ENCODE data around the gene TRMU.
A peak's percentile ranks its signal among the peaks of the same experiment; 100 is the strongest.

Gene TRMU, protein sequence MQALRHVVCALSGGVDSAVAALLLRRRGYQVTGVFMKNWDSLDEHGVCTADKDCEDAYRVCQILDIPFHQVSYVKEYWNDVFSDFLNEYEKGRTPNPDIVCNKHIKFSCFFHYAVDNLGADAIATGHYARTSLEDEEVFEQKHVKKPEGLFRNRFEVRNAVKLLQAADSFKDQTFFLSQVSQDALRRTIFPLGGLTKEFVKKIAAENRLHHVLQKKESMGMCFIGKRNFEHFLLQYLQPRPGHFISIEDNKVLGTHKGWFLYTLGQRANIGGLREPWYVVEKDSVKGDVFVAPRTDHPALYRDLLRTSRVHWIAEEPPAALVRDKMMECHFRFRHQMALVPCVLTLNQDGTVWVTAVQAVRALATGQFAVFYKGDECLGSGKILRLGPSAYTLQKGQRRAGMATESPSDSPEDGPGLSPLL

DNA sequence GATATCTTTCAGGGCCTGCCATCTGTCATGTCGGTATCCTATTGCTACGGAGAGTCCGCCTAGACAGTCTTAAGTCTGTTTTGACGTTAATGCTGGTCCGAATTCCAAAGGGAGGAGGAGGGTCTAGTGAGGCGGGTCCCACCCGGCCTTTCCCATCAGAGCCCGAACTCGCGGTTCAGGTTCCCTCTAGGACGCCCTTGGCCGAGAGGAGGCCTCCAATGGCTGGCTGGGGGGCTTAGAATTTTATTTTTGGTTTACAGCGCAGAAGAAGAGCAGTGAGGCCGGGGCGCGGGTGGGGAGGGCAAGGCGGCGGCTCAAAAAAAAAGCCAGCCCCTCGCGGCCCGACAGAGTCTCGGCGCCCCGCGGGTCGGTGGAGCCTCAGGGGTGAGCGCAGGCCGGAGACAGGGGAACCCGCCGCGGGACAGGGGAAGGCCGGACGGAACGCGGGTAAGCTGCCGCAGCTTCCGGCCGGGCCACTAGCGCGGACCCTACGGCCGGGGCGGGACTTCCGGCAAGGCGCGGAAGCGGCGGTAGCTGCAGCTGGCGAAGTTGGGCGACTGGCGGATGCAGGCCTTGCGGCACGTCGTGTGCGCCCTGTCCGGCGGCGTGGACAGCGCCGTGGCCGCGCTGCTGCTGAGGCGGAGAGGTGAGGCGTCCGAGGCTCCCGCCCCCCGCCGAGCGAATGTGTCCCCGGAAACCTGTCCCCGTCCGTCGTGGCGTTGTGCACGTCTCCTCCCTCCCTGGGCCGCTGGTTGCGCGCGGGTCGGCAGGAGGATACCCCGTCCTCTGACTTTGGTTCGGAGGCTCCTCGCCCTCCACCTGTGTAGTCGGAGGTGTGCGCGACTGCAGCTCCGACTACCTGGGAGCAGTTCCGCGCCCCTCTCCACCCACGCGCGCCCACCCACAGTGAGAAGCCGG is at the start of gene TRMU:
Gene TRMU (plus strand): TSS at position 514 of the 918 bp plus-strand sequence. CDS start 51 bp downstream, at position 565.
- FAIRE-seq (peak; percentile 64), DNase-seq (ENCODE audit: insufficient read length, low spot score) (peak; percentile 99)

DNA sequence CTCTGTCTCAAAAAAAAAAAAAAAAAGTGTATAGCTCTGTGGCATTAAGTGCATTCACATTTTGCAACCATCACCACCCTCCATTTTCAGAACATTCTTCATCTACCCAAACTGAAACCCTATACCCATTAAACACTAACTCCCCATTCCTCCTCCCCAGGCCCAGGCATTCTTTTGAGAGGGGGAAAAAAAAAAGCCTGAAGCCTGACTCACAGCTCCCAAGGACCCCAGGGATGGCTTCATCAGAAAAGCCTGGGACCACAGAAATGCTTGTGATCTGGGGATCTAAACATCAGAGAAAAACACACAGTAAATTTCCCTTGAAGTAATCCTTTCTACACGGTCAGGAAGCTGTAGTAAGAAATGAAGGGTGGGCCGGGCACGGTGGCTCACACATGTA is 49.5 kb upstream of the TRMU start:
- FAIRE-seq: no peak

DNA sequence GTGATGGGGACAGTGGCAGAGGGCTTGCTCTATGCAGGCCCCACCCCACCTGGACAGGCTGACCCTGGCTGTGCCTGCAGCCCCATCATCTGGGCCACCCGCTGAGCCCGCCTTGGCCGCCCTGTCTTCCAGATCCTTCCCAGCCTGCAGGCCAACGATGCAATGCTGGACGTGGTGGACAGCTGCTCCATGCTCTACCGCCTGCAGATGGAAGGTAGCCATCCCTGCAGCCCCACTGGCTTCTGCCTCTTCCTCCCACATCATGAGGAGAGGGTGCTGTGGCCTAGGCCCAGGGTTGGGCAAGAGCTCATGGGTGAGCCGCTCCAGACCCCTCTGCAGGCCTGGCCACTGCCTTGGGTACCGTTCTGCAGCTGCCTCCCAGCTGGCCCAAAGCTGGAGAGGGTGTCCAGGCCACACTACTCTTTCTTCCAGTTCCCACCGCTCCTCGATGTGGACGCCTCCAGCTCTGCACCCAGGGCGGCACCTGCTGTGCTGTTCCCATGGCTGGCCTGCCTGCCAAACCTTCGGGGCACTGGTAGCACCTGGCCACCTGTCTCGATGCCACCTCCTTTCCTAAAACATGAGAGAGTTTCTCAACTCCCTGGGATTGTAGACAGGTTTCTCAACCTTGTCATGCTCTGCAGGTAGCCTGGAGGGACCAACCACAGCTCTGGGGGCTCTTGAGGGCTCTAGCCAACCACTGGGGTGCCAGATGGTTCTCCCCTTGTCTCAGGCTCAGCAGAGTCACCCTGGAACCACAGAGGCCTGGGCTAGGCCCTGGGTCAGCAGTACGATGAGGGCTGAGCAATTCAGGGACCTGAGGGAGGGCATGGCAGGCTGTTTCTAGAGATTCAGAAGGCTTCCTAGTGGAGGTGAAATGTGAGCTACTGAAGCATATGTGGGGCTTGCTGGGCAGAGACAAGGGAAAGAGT is 48.3 kb upstream of the TRMU start:
- DNase-seq (ENCODE audit: insufficient read length, low spot score) (no peak), FAIRE-seq (peak; percentile 68)

More for the DNA sequence above, 49.5 kb upstream of the TRMU start:
- DNase-seq (ENCODE audit: insufficient read length, low spot score): no peak

DNA sequence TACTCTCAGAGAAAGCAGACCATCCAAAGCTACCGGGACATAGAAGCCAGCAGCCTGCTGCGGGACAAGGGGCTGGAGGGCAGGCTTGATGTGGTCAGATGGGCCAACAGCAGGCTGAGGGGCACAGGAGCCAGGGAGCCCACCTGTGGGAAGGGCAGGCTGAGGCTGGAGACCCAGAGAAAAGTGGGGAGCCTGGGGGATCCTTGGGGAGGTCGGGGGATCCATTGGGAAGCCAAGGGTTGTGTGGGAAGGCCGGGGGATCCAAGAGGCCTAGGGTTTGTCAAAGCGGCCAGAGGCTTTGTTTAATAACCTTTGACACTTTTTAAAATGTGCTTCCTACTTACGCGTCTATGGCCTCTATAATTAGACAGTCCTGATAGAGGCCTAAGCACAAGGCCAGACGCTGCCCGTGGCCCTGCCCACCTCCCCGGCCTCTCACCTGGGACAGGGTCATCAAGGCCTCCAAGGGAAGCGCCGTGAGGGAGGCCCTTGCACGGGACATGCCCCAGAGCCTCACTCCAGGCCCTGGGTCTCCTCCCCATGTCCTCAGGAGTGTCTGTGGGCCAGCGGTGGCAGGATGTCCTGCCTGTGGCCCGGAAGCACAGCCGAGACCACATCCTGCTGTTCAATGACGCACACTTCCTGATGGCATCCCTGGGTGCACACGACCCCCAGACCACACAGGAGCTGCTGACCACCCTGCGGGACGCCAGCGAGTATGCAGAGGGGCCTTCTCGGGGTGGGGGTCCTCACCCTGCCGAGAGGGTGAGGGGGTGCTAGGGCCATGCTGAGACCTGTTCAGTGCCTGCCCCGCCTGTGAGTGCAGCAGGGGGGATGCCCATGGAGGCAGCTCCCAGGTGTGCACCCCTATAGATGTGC is 47.4 kb upstream of the TRMU start:
- FAIRE-seq (peak; percentile 98), DNase-seq (ENCODE audit: insufficient read length, low spot score) (peak; percentile 93)

DNA sequence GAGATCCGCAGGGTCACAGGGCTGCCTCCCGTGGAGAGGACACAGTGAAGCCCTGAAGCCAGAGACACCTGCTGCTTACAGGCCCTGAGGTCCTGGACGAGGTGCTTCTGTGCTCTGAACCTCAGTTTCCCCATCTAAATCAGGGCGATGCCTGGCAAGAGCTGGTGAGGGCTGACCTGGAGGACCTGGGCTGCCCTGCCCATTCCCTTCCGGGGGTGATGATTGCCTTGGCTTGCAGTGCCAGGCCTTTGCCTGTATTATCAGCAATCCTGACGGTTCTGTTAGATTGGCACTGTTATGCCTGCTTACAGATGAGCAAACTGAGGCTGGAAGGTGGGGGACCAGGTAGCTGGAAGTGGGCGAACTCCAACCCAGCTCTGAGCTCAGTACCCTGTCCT is 46.7 kb upstream of the TRMU start:
- no peak for FAIRE-seq

DNA sequence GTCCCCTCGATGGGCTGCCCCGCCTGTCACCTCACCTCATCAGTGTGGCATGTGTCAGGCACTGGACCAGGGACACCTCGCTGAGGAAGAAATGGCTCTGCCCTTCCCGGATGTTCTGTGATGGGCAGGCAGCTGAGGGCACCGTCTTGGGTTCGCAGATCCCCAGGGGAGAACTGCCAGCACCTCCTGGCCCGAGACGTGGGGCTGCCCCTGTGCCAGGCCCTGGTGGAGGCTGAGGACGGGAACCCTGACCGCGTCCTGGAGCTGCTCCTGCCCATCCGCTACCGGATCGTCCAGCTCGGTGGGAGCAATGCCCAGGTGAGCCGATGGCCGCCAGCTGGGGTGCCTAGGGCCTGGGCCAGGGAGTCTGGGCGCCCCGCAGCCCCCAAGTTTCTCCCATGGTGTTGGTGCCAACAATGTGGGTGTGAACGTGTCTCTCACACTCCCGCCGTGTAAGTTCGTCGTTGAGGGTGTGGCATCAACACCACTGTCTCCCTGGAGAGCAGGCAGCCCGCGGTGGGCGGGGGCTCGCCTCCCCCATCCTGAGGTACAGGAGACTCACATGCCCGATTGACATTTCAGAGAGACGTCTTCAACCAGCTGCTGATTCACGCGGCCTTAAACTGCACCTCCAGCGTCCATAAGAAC is 46.1 kb upstream of the TRMU start:
- no peak for FAIRE-seq

More for the DNA sequence above, 46.7 kb upstream of the TRMU start:
- no peak for DNase-seq (ENCODE audit: insufficient read length, low spot score)

DNA sequence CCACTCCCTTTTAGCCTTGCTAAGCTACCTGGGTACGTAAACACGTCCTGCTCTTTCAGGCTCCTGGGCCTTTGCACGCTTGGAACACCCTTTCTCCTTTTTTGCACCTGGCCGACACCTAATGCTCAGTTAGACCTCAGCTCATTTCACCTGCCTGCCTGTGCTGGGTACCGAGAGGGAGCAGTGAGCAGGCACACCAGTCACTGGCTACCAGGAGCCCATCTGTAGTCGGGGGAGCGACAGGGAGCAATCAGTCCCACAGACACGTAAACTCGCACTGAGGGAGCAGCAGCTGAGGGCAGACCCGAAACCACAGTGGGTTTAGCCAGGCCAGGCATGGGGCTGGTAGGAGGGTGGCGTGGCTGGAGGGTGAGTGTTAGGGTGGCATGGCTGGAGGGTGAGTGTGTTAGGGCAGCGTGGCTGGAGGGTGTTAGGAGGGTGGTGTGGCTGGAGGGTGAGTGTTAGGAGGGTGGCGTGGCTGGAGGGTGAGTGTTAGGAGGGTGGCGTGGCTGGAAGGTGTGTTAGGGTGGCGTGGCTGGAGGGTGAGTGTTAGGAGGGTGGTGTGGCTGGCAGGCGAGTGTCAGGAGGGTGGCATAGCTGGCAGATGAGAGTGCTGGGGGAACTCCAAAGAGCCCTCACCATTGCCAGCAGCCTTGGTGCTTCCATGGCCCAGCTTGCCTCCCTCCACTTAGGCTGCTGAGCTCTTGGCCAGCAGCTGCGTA is 45.2 kb upstream of the TRMU start:
- FAIRE-seq (no peak), DNase-seq (ENCODE audit: insufficient read length, low spot score) (no peak)

More for the DNA sequence above, 46.1 kb upstream of the TRMU start:
- no peak for DNase-seq (ENCODE audit: insufficient read length, low spot score)

DNA sequence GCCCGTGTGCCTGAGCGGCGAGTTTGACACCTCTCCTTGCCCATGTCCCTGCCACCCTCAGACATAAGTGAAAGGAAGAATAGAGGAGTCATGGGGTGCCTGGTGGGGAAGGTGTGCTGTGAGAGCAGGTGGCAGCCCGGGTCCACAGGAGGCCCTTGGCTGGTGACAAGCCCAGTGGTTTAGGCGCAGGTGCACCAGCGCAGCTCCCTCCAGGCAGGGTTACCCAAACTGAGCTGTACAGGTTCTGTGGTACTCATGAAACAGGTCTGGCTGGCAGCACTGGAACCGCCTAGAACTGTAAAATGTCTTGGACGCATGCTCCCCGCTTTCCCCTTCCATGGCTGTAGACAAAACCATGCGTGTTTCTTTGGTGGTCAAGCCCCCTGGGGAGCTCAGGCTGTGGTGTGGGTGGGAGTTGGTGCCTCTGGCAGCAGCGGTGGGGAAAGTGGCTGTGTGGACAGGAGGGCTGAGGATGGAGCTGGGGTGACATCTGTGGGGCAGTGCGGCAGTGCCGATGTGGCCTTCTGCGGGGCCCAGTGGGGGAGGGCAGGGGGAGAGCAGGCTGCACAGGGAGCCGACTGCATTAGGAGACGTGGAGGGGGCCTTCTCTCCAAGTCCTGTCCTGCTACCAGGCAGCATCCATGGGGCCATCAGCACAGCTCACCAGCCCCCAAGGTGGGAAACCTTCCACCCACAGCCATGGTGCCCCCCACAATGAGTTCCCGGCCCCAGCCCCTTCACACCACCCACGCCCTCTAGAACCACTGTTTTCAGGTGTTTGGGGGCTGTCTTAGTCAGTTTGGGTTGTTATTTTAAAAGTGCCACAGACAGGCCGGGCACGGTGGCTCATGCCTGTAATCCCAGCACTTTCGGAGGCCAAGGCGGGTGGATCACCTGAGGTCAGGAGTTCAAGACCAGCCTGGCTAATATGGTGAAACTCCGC is 44.4 kb upstream of the TRMU start:
- no peak for DNase-seq (ENCODE audit: insufficient read length, low spot score)
- FAIRE-seq: no peak

DNA sequence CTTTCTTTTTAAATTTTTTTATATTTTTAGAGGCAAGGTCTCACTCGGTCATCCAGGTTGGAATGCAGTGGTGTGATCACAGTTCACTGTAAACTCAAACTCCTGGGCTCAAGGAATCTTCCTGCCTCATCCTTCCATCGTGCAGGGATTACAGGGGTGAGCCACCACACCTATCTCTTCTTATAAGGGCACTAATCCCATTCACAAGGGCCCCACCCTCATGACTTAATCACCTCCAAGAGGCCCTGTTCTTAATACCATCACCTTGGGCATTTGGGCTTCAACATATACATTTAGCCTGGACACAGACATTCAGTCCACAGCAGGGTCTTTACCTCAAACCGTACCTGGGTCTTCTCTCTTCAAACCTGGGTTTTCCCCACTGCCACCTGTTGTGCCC is 43.3 kb upstream of the TRMU start:
- DNase-seq (ENCODE audit: insufficient read length, low spot score): no peak
- FAIRE-seq: no peak

DNA sequence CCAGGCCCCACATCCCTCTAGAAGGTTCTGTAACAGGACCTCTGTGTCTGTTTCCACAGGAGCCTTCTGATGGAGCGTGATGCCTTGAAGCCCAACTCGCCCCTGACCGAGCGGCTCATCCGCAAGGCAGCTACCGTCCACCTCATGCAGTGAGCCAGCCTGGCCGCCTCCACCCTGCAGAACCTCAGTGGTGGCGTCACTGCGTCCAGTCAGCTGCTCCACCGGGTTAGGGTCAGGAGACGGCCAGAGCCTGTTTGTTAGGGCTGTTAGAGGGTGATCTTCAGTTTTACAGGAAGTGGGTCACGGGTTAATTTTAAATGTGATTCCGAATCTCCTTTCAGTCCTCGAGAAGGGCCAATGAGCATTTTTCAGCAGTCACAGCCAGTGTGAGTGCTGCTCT is 42.8 kb upstream of the TRMU start:
- no peak for FAIRE-seq
- no peak for DNase-seq (ENCODE audit: insufficient read length, low spot score)

DNA sequence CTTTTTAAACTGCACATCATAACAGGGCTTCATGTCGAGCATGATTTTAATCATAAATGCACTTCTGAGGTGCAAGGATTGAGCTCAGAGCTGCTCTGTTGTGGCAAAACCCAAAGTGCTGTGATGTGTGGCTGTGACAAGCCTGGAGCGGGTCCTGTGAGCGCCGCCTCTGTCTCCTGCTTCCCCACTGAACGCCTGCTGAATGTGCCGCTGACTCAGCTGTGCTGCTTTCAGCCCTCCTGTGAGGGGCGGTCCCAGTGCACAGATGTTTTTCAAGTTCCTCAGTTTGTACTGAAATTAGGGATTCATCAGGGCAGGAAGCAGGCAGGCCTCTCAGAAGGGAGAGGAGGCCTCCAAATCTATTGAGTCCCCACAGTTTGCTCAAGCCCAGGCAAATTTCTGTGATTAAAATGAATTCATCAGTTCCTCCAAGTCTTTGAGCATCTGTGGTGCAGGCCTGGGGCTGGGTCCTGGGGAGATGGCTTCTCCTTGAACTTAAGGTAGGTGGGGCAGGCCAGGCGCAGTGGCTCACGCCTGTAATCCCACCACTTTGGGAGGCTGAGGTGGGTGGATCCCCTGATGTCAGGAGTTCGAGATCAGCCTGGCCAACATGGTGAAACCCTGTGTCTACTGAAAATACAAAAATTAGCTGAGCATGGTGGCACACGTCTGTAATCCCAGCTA is 41.8 kb upstream of the TRMU start:
- DNase-seq (ENCODE audit: insufficient read length, low spot score) (no peak), FAIRE-seq (no peak)

DNA sequence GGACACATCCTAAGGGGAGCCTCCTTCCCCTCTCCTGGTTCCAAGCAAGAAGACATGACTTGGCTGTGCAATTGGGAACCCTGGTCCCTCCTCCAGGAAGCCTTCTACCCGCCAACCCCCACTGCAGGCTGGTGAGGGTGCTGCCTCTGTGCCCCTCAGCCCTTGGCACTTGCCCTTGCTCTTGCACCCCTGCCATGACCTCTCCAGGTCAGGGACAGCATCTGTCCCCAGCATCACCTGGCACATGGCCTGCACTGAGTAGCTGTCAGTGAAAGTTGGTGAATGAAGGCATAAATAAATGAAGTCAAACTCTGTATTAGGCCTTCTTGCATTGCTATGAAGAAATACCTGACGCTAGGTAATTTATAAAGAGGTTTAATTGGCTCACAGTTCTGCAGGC is 40.7 kb upstream of the TRMU start:
- DNase-seq (ENCODE audit: insufficient read length, low spot score) (no peak), FAIRE-seq (no peak)

DNA sequence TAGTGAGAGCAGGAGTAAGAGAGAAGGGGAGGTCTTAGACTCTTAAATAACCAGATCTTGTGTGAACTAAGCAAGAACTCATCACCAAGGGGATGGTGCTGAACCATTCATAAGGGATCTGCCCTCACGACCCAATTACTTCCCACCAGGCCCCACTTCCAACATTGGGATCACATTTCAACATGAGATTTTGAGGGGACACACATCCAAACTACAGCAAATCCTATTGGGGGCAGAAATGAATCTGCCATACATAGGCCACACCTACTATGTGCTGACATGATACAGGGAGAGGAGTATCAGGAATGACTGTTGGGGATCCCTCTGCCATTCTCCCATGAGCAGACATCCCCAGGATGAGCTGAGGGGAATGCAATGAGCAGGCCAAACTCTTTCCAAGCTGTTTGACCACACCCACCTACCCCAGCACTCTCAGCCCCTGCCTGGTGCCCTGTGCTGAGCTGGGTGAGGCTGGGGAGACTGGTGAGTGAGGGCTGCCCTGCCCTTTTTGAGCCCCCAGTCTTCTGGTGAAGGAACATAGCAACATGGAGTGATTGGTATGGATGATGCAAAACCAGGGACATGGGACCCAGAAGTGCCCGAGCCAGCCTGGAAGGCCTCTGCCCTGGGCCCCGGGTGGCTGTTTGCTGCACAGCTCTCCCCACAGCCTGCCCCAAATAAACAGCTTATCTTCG is 40.1 kb upstream of the TRMU start:
- DNase-seq (ENCODE audit: insufficient read length, low spot score): no peak
- no peak for FAIRE-seq

DNA sequence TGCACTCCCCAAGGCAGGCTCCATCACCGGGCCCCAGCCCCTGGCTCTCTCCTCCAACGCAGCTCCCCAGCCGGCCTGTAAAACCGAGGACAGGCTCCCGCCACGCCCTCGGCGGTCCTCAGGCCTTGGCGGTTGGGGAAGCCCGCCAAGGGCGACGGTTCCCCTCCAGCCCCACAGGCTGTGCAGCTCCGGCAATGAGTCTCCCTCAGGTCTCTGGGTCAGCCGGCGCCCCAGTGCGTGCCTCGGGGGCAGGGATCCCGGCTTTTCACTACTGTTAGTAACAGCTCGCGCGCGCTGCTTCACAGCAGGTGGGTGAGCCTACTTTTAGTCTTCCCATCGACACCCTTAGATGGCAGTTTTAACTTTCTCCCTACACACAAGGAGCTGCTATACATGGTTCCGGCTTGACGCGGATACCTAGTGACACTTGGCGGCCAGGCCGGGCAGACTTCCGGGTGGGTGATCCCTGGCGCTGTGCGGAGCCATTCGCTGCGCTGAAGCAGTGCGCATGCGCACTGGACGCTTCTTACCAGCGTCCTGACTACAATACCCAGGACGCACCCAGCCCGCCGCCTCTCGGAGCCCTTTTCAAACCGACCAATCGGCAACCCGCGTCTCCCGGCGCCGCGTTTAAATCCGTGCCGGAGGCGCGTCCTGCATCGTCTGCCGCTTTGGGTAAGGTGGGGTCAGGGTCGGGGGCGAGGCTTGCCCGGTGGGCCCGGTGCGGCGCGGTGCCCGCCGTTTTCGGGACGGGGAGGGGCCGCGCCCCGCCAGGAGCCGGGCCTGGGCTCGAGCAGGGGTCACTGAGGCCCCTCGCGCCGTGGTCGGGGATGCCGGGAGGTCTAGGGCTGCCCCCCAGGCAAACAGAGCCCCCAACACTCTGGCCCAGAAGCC is 39.0 kb upstream of the TRMU start, which contains the start of gene GTSE1:
Gene GTSE1 (plus strand): TSS at position 614 of the 894 bp plus-strand sequence. CDS start 531 bp downstream, outside the sequence.
- peak; percentile 98 for DNase-seq (ENCODE audit: insufficient read length, low spot score)
- FAIRE-seq: peak; percentile 99
